GM23338 (cell line): ENCODE data around the gene SPRYD7. TPM values are rescaled to one million over a fixed set of nuclear protein-coding genes. Genes with fewer than 3 reads are reported as not detected.

Source experiments
- ATAC-seq: fragments of 200-7000 bp; cut with Tn5 transposase; 3 replicates; pipeline ENCODE4 v1.9.1; 2020
- DNase-seq: peaks from one replicate; pipeline ENCODE4 v3.0.0-alpha.2; 2015; ENCODE audit warnings: low spot score
- H2AFZ ChIP-seq: fragments of 200-600 bp; sonication (generic); 2 replicates; pipeline ENCODE4 v1.8.0; 2016; ENCODE audit warnings: antibody characterized with exemption, mild to moderate bottlenecking, moderate library complexity
- H3F3A ChIP-seq: fragments of 200-600 bp; sonication (generic); replicated peaks from 2 replicates; pipeline ENCODE4 v1.8.0; 2017; ENCODE audit warnings: antibody characterized with exemption, mixed run types, low read depth
- H3K27ac ChIP-seq: fragments of 200-600 bp; sonication (generic); 2 replicates; pipeline ENCODE4 v1.6.1; 2016; ENCODE audit warnings: low read depth
- H3K27me3 ChIP-seq: fragments of 200-600 bp; sonication (generic); 2 replicates; pipeline ENCODE4 v1.8.0; 2016; ENCODE audit warnings: mild to moderate bottlenecking, mixed run types, moderate library complexity; ENCODE audit not compliant: insufficient read depth
- H3K36me3 ChIP-seq: fragments of 200-600 bp; sonication (generic); 2 replicates; pipeline ENCODE4 v1.8.0; 2016; ENCODE audit warnings: mild to moderate bottlenecking; ENCODE audit not compliant: insufficient read depth
- H3K4me1 ChIP-seq: fragments of 200-600 bp; sonication (generic); 2 replicates; pipeline ENCODE4 v1.8.0; 2016; ENCODE audit warnings: mild to moderate bottlenecking, moderate library complexity; ENCODE audit not compliant: insufficient read depth
- H3K4me2 ChIP-seq: fragments of 200-600 bp; sonication (generic); 2 replicates; pipeline ENCODE4 v1.7.1; 2017; ENCODE audit warnings: mixed run types
- H3K4me3 ChIP-seq: fragments of 200-600 bp; sonication (generic); 2 replicates; pipeline ENCODE4 v1.6.1; 2016; ENCODE audit warnings: mixed run types
- H3K79me2 ChIP-seq: fragments of 200-600 bp; sonication (generic); replicated peaks from 2 replicates; pipeline ENCODE4 v1.8.0; 2017; ENCODE audit warnings: mild to moderate bottlenecking; ENCODE audit not compliant: insufficient read depth
- H3K9me2 ChIP-seq: fragments of 200-600 bp; sonication (generic); 2 replicates; pipeline ENCODE4 v1.8.0; 2017; ENCODE audit not compliant: insufficient read depth
- H4K20me1 ChIP-seq: fragments of 200-600 bp; sonication (generic); replicated peaks from 2 replicates; pipeline ENCODE4 v1.8.0; 2017; ENCODE audit warnings: mild to moderate bottlenecking; ENCODE audit not compliant: insufficient read depth
- H3K27ac Mint-ChIP-seq: 2 replicates; pipeline ENCODE4 v1.8.0; 2020; ENCODE audit warnings: inconsistent platforms, mild to moderate bottlenecking, moderate library complexity, mixed read lengths
- H3K27me3 Mint-ChIP-seq: 3 replicates; pipeline ENCODE4 v1.8.0; 2022; ENCODE audit warnings: low read depth, mild to moderate bottlenecking, moderate library complexity, mixed read lengths, inconsistent platforms; ENCODE audit not compliant: insufficient read depth, poor library complexity
- H3K36me3 Mint-ChIP-seq: 3 replicates; pipeline ENCODE4 v1.8.0; 2021; ENCODE audit warnings: low read depth, mild to moderate bottlenecking, inconsistent platforms, moderate library complexity, mixed read lengths
- H3K4me1 Mint-ChIP-seq: 3 replicates; pipeline ENCODE4 v1.8.0; 2020; ENCODE audit warnings: mild to moderate bottlenecking, inconsistent platforms, mixed read lengths
- H3K4me3 Mint-ChIP-seq: 3 replicates; pipeline ENCODE4 v1.8.0; 2021; ENCODE audit warnings: moderate library complexity, mild to moderate bottlenecking, inconsistent platforms, mixed read lengths
- H3K9me3 Mint-ChIP-seq: 3 replicates; pipeline ENCODE4 v1.8.0; 2020; ENCODE audit warnings: moderate library complexity, mild to moderate bottlenecking, inconsistent platforms, mixed read lengths
- CREB1 ChIP-seq: fragments of 250-450 bp; sonication (Bioruptor Pico); IDR thresholded peaks from 2 replicates; pipeline ENCODE4 v1.5.0; 2020; ENCODE audit warnings: low read depth, mild to moderate bottlenecking, moderate library complexity
- EZH2 ChIP-seq: fragments of 200-600 bp; sonication (generic); IDR thresholded peaks from one replicate; pipeline ENCODE4 v1.8.0; 2017; ENCODE audit warnings: antibody characterized with exemption, mild to moderate bottlenecking, low read depth; ENCODE audit not compliant: unreplicated experiment
- EZH2phosphoT487 ChIP-seq: fragments of 200-600 bp; sonication (generic); IDR thresholded peaks from one replicate; pipeline ENCODE4 v1.8.1; 2018; ENCODE audit warnings: antibody characterized with exemption; ENCODE audit not compliant: unreplicated experiment
- JUNB ChIP-seq: IDR thresholded peaks from one replicate; pipeline ENCODE4 v1.6.1; 2016; ENCODE audit warnings: antibody characterized with exemption; ENCODE audit not compliant: unreplicated experiment
- NANOG ChIP-seq: IDR thresholded peaks from 2 replicates; pipeline ENCODE4 v1.6.1; 2016; ENCODE audit warnings: antibody characterized with exemption, borderline replicate concordance
- POLR2AphosphoS5 ChIP-seq: IDR thresholded peaks from 2 replicates; pipeline ENCODE4 v1.6.1; 2016; ENCODE audit warnings: antibody characterized with exemption, low read depth
- STAT1 ChIP-seq: IDR thresholded peaks from one replicate; pipeline ENCODE4 v1.6.1; 2016; ENCODE audit warnings: antibody characterized with exemption; ENCODE audit not compliant: unreplicated experiment
- ZNF114 ChIP-seq: fragments of 250-450 bp; sonication (Bioruptor Pico); IDR thresholded peaks from 2 replicates; pipeline ENCODE4 v1.5.0; 2020; ENCODE audit warnings: mild to moderate bottlenecking, moderate library complexity
- ZNF331 ChIP-seq: fragments of 250-450 bp; sonication (Bioruptor Pico); IDR thresholded peaks from 2 replicates; pipeline ENCODE4 v1.5.0; 2020; ENCODE audit warnings: low read depth, mild to moderate bottlenecking, moderate library complexity
- polyA plus RNA-seq: library from polyadenylated mRNA; unstranded; fragments of >200 nt; fragmentation: Nextera tagmentation; extraction: Ambion mirVana; gene quantifications from 2 replicates; pipeline ENCODE4 v1.2.1, GENCODE V29; 2016
- total RNA-seq: library from RNA; depleted of rRNA; stranded (reverse); fragments of >200 nt; shearing (Covaris generic); gene quantifications from 2 replicates; pipeline ENCODE4 v1.2.3, GENCODE V29; 2014
- TF ChIP-seq, protein P1 (sequence below): IDR thresholded peaks from one replicate; pipeline ENCODE4 v1.6.1; 2018; ENCODE audit warnings: antibody characterized with exemption; ENCODE audit not compliant: unreplicated experiment
- TF ChIP-seq, protein P2 (sequence below): fragments of 250-450 bp; sonication (Bioruptor Pico); IDR thresholded peaks from 2 replicates; pipeline ENCODE4 v1.5.0; 2020; ENCODE audit warnings: mild to moderate bottlenecking, moderate library complexity
- TF ChIP-seq, protein P3 (sequence below), 2 experiments: fragments of 200-600 bp in 1 of 2; sonication (generic) in 1 of 2; conservative IDR thresholded peaks; 2 replicates each; pipeline versions ENCODE4 v1.5.1 to v1.6.1; 2016 to 2017; ENCODE audit warnings: antibody characterized with exemption in 2 of 2, low read depth in 2 of 2, mild to moderate bottlenecking in 2 of 2, moderate library complexity in 1 of 2

SPRYD7 gene
- total and polyA plus RNA-seq, 2 experiments from 2014 or later: 2.9 to 7.4 TPM

DNA sequence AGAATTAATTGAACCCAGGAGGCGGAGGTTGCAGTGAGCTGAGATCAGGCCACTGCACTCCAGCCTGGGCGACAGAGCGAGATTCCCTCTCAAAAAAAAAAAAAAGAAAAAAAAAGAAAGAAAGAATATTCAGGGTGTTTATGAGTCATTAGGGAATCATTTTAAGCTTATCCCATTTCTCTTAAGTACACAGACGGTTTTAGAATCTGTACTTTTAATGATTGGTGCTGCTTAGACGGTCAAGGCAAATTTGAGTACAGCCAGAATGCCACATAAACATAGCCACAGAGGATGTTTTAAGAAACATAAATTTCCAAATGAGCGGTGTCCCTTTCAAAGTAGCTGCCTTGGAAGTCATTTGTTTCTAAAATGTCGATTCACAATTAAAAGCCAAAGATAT, 2.6 kb downstream of the SPRYD7 start:
- peaks cover 16% of the 10 kb centered on the region for H3K27me3 Mint-ChIP-seq
- H3K36me3 ChIP-seq: no peaks in the 10 kb centered on the region
- H3K9me3 Mint-ChIP-seq: no peaks in the 10 kb centered on the region
- H3F3A ChIP-seq: no peaks in the 10 kb centered on the region
- no peak overlapping the region for H2AFZ ChIP-seq
- H3K4me2 ChIP-seq: no peak overlapping the region
- no peaks in the 10 kb centered on the region for H3K9me2 ChIP-seq
- ATAC-seq: no peak
- peaks cover 11% of the 10 kb centered on the region for H3K27me3 ChIP-seq
- H3K79me2 ChIP-seq: no peaks in the 10 kb centered on the region
- H3K4me1 Mint-ChIP-seq: peaks cover 4% of the 10 kb centered on the region; the same call in 1 of the 3 replicates
- no peak overlapping the region for H3K27ac ChIP-seq
- no peaks in the 10 kb centered on the region; the same call in 2 of the 3 replicates for H3K36me3 Mint-ChIP-seq
- H3K4me1 ChIP-seq: no peaks in the 10 kb centered on the region
- H3K4me3 ChIP-seq: no peak overlapping the region
- no peak overlapping the region for H3K27ac Mint-ChIP-seq
- H4K20me1 ChIP-seq: no peaks in the 10 kb centered on the region
- TF ChIP-seq EZH2phosphoT487: no peak
- no peak for TF ChIP-seq CREB1 (CRISPR knock-in tag)
- TF ChIP-seq, protein P1, sequence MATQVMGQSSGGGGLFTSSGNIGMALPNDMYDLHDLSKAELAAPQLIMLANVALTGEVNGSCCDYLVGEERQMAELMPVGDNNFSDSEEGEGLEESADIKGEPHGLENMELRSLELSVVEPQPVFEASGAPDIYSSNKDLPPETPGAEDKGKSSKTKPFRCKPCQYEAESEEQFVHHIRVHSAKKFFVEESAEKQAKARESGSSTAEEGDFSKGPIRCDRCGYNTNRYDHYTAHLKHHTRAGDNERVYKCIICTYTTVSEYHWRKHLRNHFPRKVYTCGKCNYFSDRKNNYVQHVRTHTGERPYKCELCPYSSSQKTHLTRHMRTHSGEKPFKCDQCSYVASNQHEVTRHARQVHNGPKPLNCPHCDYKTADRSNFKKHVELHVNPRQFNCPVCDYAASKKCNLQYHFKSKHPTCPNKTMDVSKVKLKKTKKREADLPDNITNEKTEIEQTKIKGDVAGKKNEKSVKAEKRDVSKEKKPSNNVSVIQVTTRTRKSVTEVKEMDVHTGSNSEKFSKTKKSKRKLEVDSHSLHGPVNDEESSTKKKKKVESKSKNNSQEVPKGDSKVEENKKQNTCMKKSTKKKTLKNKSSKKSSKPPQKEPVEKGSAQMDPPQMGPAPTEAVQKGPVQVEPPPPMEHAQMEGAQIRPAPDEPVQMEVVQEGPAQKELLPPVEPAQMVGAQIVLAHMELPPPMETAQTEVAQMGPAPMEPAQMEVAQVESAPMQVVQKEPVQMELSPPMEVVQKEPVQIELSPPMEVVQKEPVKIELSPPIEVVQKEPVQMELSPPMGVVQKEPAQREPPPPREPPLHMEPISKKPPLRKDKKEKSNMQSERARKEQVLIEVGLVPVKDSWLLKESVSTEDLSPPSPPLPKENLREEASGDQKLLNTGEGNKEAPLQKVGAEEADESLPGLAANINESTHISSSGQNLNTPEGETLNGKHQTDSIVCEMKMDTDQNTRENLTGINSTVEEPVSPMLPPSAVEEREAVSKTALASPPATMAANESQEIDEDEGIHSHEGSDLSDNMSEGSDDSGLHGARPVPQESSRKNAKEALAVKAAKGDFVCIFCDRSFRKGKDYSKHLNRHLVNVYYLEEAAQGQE: no peak
- TF ChIP-seq ZNF114 (CRISPR knock-in tag): no peak
- no peak for TF ChIP-seq EZH2
- no peak for TF ChIP-seq NANOG
- no peak for TF ChIP-seq JUNB
- TF ChIP-seq, protein P2, sequence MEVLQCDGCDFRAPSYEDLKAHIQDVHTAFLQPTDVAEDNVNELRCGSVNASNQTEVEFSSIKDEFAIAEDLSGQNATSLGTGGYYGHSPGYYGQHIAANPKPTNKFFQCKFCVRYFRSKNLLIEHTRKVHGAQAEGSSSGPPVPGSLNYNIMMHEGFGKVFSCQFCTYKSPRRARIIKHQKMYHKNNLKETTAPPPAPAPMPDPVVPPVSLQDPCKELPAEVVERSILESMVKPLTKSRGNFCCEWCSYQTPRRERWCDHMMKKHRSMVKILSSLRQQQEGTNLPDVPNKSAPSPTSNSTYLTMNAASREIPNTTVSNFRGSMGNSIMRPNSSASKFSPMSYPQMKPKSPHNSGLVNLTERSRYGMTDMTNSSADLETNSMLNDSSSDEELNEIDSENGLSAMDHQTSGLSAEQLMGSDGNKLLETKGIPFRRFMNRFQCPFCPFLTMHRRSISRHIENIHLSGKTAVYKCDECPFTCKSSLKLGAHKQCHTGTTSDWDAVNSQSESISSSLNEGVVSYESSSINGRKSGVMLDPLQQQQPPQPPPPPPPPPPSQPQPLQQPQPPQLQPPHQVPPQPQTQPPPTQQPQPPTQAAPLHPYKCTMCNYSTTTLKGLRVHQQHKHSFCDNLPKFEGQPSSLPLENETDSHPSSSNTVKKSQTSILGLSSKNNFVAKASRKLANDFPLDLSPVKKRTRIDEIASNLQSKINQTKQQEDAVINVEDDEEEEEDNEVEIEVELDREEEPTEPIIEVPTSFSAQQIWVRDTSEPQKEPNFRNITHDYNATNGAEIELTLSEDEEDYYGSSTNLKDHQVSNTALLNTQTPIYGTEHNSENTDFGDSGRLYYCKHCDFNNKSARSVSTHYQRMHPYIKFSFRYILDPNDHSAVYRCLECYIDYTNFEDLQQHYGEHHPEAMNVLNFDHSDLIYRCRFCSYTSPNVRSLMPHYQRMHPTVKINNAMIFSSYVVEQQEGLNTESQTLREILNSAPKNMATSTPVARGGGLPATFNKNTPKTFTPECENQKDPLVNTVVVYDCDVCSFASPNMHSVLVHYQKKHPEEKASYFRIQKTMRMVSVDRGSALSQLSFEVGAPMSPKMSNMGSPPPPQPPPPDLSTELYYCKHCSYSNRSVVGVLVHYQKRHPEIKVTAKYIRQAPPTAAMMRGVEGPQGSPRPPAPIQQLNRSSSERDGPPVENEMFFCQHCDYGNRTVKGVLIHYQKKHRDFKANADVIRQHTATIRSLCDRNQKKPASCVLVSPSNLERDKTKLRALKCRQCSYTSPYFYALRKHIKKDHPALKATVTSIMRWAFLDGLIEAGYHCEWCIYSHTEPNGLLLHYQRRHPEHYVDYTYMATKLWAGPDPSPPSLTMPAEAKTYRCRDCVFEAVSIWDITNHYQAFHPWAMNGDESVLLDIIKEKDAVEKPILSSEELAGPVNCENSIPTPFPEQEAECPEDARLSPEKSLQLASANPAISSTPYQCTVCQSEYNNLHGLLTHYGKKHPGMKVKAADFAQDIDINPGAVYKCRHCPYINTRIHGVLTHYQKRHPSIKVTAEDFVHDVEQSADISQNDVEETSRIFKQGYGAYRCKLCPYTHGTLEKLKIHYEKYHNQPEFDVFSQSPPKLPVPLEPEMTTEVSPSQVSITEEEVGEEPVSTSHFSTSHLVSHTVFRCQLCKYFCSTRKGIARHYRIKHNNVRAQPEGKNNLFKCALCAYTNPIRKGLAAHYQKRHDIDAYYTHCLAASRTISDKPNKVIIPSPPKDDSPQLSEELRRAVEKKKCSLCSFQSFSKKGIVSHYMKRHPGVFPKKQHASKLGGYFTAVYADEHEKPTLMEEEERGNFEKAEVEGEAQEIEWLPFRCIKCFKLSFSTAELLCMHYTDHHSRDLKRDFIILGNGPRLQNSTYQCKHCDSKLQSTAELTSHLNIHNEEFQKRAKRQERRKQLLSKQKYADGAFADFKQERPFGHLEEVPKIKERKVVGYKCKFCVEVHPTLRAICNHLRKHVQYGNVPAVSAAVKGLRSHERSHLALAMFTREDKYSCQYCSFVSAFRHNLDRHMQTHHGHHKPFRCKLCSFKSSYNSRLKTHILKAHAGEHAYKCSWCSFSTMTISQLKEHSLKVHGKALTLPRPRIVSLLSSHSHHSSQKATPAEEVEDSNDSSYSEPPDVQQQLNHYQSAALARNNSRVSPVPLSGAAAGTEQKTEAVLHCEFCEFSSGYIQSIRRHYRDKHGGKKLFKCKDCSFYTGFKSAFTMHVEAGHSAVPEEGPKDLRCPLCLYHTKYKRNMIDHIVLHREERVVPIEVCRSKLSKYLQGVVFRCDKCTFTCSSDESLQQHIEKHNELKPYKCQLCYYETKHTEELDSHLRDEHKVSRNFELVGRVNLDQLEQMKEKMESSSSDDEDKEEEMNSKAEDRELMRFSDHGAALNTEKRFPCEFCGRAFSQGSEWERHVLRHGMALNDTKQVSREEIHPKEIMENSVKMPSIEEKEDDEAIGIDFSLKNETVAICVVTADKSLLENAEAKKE (CRISPR knock-in tag): no peak
- no peak for TF ChIP-seq ZNF331
- TF ChIP-seq POLR2AphosphoS5: no peak
- no peak for TF ChIP-seq STAT1
- TF ChIP-seq, protein P3, sequence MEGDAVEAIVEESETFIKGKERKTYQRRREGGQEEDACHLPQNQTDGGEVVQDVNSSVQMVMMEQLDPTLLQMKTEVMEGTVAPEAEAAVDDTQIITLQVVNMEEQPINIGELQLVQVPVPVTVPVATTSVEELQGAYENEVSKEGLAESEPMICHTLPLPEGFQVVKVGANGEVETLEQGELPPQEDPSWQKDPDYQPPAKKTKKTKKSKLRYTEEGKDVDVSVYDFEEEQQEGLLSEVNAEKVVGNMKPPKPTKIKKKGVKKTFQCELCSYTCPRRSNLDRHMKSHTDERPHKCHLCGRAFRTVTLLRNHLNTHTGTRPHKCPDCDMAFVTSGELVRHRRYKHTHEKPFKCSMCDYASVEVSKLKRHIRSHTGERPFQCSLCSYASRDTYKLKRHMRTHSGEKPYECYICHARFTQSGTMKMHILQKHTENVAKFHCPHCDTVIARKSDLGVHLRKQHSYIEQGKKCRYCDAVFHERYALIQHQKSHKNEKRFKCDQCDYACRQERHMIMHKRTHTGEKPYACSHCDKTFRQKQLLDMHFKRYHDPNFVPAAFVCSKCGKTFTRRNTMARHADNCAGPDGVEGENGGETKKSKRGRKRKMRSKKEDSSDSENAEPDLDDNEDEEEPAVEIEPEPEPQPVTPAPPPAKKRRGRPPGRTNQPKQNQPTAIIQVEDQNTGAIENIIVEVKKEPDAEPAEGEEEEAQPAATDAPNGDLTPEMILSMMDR (conservative IDR thresholded peaks at IDR 0.05; ENCODE audit: low read depth in 2 of 2): no peak
- no peak for DNase-seq
- no peak overlapping the region for H3K4me3 Mint-ChIP-seq
